ENCODE results near the gene CPSF4. TPM values are rescaled to one million over a fixed set of nuclear protein-coding genes. Genes with fewer than 3 reads are reported as not detected.
A peak's percentile ranks its signal among the peaks of the same experiment; 100 is the strongest.

Gene CPSF4
- total and polyA plus RNA-seq, 11 donors, result 12.7 to 24.8 (median 16.4) TPM

DNA sequence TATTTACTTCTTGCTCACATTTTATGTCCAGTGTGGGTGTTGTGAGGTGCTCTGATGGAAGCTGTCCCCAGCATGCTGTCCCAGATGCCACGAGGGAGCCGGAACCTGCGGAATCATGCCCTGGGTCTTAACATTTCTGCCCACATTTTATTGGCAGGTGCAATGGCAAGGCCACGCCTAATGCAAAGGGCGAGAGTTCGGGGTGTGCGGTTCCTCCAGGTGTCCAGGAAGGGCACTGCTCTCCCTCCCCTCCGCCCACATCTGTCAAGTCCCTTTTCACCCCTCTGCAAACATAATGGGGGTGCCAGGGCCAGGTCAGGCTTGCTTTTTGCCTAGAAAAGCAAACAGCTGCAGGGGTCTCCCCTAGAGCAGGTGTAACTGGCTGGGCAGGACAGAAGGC, 46.7 kb upstream of the CPSF4 start:
- peaks cover 0 to 21% (median 15%) of the 10 kb centered on the region in 12 donors for H3K4me1 ChIP-seq
- 91 to 95% (median 93%) methylated on average over 8 of the region's 8 CpGs for WGBS, 4 donors
- DNase-seq (no peak), ATAC-seq (no peak)
- TF ChIP-seq POLR2A (IDR thresholded peaks at IDR 0.05), result no peak
- TF ChIP-seq, protein P1, sequence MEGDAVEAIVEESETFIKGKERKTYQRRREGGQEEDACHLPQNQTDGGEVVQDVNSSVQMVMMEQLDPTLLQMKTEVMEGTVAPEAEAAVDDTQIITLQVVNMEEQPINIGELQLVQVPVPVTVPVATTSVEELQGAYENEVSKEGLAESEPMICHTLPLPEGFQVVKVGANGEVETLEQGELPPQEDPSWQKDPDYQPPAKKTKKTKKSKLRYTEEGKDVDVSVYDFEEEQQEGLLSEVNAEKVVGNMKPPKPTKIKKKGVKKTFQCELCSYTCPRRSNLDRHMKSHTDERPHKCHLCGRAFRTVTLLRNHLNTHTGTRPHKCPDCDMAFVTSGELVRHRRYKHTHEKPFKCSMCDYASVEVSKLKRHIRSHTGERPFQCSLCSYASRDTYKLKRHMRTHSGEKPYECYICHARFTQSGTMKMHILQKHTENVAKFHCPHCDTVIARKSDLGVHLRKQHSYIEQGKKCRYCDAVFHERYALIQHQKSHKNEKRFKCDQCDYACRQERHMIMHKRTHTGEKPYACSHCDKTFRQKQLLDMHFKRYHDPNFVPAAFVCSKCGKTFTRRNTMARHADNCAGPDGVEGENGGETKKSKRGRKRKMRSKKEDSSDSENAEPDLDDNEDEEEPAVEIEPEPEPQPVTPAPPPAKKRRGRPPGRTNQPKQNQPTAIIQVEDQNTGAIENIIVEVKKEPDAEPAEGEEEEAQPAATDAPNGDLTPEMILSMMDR (IDR thresholded peaks at IDR 0.05), result no peak
- H3K27me3 ChIP-seq, result no peaks in the 10 kb centered on the region
- peaks cover 0 to 97% (median 73%) of the 10 kb centered on the region in 9 donors for H3K36me3 ChIP-seq
- intact Hi-C loops (cut with DNase I), result loop anchor here in 1 of 10 donors (2.0 kb wide), 1 partner anchor 17 kb away; the partner anchor contains the start of gene ARPC1B
- peak overlapping the region in 4 of 12 donors; percentile 67 to 79 (median 77) for H3K27ac ChIP-seq
- H3K4me3 ChIP-seq, result peak overlapping the region in 6 of 12 donors; percentile 55 to 68 (median 58)
- H3K9me3 ChIP-seq, result no peaks in the 10 kb centered on the region

DNA sequence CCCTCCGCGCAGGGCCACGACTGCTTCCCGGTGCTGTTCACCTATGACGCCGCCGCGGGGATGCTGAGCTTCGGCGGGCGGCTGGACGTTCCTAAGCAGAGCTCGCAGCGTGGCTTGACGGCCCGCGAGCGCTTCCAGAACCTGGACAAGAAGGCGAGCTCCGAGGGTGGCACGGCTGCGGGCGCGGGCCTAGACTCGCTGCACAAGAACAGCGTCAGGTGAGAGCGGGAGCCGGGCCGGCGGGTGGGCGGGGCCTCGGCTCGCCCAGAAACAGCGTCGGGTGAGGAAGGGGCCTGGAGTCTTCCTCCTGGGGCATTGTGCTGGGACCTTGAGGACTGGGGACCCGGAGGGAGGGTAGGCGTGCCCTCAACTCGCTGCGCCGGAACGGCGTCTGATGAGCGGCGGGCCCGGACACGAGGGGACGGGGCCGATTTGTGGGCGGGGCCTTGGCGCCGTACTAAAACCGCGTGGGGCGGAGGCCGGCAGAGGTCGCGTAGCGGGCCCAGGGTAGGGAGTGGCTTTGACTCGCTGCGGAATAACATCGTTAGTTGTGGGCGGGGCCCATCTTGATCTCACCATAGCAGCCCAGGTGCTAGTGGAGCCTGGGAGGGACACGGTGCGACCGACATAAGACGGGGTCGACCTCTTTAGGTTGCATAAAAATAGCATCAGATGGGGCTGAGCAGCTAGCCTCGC, 45.9 kb upstream of the CPSF4 start:
- peak; percentile 73 to 85 (median 82) for ATAC-seq
- H3K27ac ChIP-seq, result peak overlapping the region; percentile 12 to 79 (median 66)
- H3K27me3 ChIP-seq, result no peaks in the 10 kb centered on the region
- peak; percentile 79 to 85 (median 83) for DNase-seq
- 1 to 10% (median 4%) methylated on average over 17 to 68 of the region's 68 CpGs for WGBS, 4 donors
- peaks cover 0 to 97% (median 73%) of the 10 kb centered on the region in 9 donors for H3K36me3 ChIP-seq
- H3K4me3 ChIP-seq, result peak overlapping the region; percentile 27 to 68 (median 57)
- no peaks in the 10 kb centered on the region for H3K9me3 ChIP-seq
- TF ChIP-seq, protein P1 (IDR thresholded peaks at IDR 0.05), result peak in 1 of 12 donors; percentile 21
- TF ChIP-seq POLR2A (IDR thresholded peaks at IDR 0.05), result peak in 1 of 2 donors; percentile 52
- intact Hi-C loops (cut with DNase I), result loop anchor here in 2 of 10 donors (1.0 to 2.0 kb wide), 2 partner anchors 15 to 18 kb away; partner anchors contain the start of genes ARPC1B (in 1 of the 2), BUD31 (in 1 of the 2) and PDAP1 (in 1 of the 2)
- peaks cover 0 to 21% (median 15%) of the 10 kb centered on the region in 12 donors for H3K4me1 ChIP-seq

- intact Hi-C loops (cut with DNase I), result loop anchor here in 2 of 10 donors (1.0 to 2.0 kb wide), 2 partner anchors 15 to 19 kb away; partner anchors contain the start of genes ARPC1B (in 1 of the 2), BUD31 (in 1 of the 2) and PDAP1 (in 1 of the 2)
Observed at GRCh38 chr7:99393355-99394187, 45.2 kb upstream of the CPSF4 start.

More at GRCh38 chr7:99393355-99394187, 45.2 kb upstream of the CPSF4 start:
- Histone ChIP-seq H3K9me3 (no peaks in the 10 kb centered on the region), H3K27ac (peak overlapping the region; percentile 12 to 79 (median 66)), H3K4me3 (peak overlapping the region; percentile 27 to 68 (median 57)), H3K27me3 (no peaks in the 10 kb centered on the region), H3K36me3 (peaks cover 0 to 97% (median 72%) of the 10 kb centered on the region in 9 donors), H3K4me1 (peaks cover 0 to 21% (median 15%) of the 10 kb centered on the region in 12 donors)
- ATAC-seq (peak; percentile 51 to 75 (median 66)), DNase-seq (peak; percentile 61 to 74 (median 67))
- TF ChIP-seq POLR2A (IDR thresholded peaks at IDR 0.05), result no peak
- TF ChIP-seq, protein P1 (IDR thresholded peaks at IDR 0.05), result no peak
- WGBS, 4 donors, result 28 to 40% (median 39%) methylated on average over 25 to 30 of the region's 30 CpGs
